ENCODE results near the gene SAC3D1. TPM values are rescaled to one million over a fixed set of nuclear protein-coding genes. Genes with fewer than 3 reads are reported as not detected.

The SAC3D1 gene
- total and polyA plus RNA-seq, 9 of the 15 experiments (the other 6 are each of a cell fraction or from before 2014, with no cell fraction given) = 0.20 to 35.2 (median 5.8) TPM

DNA sequence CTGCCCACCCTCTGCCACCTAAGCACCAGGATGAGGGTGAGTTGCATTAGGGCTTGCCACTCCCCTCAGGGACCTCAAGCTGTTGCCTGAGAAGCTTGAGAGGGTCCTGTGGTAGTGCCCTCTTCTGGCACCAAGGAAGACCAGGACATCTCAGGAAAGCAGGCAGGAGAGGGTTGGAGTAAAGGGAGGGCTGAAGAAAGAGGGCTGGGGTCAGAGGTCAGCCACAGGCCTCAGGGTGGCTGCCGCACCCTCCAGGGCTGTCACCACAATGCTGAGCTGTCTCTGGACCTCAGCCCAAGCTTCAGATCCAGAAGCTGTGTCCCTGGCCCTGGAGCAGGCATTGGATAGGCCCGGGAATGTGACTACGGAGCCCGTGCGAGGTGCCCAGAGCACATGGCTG is 4.1 kb downstream of the SAC3D1 start:
- FAIRE-seq = peak; percentile 26
- DNase-seq (ENCODE audit: extremely low read depth in 1 of 4, low spot score in 3 of 4) = peak in 3 of 4 experiments; percentile 50 to 56 (median 52)
- ChIA-PET POLR2A (interaction anchor here (1.1 to 1.2 kb wide), 2 partner anchors 18 to 454 kb away, joined by 3 to 4 read pairs; partner anchors contain the start of gene MALAT1), CTCF (ENCODE audit: low intra/inter-chr PET ratio) (no interaction called here)
- no peak overlapping the region for H3K4me3 ChIP-seq
- no peak overlapping the region for H2AFZ ChIP-seq (ENCODE audit: low read depth, low read length)
- H3K27ac ChIP-seq (ENCODE audit: extremely low read depth, low read depth, low read length) = no peak overlapping the region
- no peaks in the 10 kb centered on the region for H3K9me3 ChIP-seq (replicated peaks; ENCODE audit: control insufficient read depth, insufficient read depth, low read depth, low read length)
- in situ Hi-C loops (cut with MboI) = no loop called here
- peaks cover 27% of the 10 kb centered on the region; the same call in 2 of the 3 replicates for H3K36me3 ChIP-seq (ENCODE audit: control insufficient read depth, insufficient read depth, low read length)
- no peaks in the 10 kb centered on the region for H3K27me3 ChIP-seq (ENCODE audit: control insufficient read depth in 2 of 2, insufficient read depth in 2 of 2, low read length in 2 of 2)
- intact Hi-C loops (cut with micrococcal nuclease) = no loop called here
- H4K20me1 ChIP-seq (replicated peaks; ENCODE audit: control insufficient read depth, insufficient read depth, low read length) = no peaks in the 10 kb centered on the region; the same call in 1 of the 2 replicates
- peaks cover 8 to 62% of the 10 kb centered on the region in 2 experiments; a peak in 4 of 5 replicates for H3K4me1 ChIP-seq (replicated peaks in 1 of 2; ENCODE audit: control insufficient read depth in 2 of 2, insufficient read depth in 2 of 2, low read length in 2 of 2)
- WGBS (ENCODE audit: insufficient coverage, low coverage, missing lambda C conversion rate) = 72% methylated on average over 5 of the region's 5 CpGs
- ATAC-seq = no peak
- H3K4me2 ChIP-seq (ENCODE audit: insufficient read depth, low read length) = no peak overlapping the region
- no peaks in the 10 kb centered on the region for H3K9me1 ChIP-seq (ENCODE audit: control insufficient read depth, insufficient read depth, low read length)
- no TSS peak for BruUV-seq (replicated peaks)
- peak overlapping the region in 1 of 2 experiments; percentile 83; a peak in 2 of 4 replicates for H3K9ac ChIP-seq (ENCODE audit: insufficient read depth in 1 of 2, low read depth in 2 of 2, low read length in 2 of 2)
- peaks cover 24% of the 10 kb centered on the region for H3K79me2 ChIP-seq (ENCODE audit: control insufficient read depth, insufficient read depth, low read length)
- TF ChIP-seq TGIF2 (CRISPR knock-in tag; IDR thresholded peaks at IDR 0.05) = no peak
- TF ChIP-seq, protein P1, sequence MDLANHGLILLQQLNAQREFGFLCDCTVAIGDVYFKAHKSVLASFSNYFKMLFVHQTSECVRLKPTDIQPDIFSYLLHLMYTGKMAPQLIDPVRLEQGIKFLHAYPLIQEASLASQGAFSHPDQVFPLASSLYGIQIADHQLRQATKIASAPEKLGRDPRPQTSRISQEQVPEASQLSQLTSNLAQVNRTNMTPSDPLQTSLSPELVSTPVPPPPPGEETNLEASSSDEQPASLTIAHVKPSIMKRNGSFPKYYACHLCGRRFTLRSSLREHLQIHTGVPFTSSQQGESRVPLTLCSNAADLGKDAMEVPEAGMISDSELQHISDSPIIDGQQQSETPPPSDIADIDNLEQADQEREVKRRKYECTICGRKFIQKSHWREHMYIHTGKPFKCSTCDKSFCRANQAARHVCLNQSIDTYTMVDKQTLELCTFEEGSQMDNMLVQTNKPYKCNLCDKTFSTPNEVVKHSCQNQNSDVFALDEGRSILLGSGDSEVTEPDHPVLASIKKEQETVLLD (IDR thresholded peaks at IDR 0.05) = no peak
- peak; percentile 80 for TF ChIP-seq NR2C1 (IDR thresholded peaks at IDR 0.05)
- TF ChIP-seq NR2C1 (tag; IDR thresholded peaks at IDR 0.05) = peak; percentile 54
- no peak for TF ChIP-seq RCOR1 (IDR thresholded peaks at IDR 0.05; ENCODE audit: borderline replicate concordance in 1 of 2, low read depth in 2 of 2, low read length in 2 of 2)
- TF ChIP-seq ESRRB (CRISPR knock-in tag; IDR thresholded peaks at IDR 0.05; ENCODE audit: borderline replicate concordance) = no peak
- TF ChIP-seq, protein P2, sequence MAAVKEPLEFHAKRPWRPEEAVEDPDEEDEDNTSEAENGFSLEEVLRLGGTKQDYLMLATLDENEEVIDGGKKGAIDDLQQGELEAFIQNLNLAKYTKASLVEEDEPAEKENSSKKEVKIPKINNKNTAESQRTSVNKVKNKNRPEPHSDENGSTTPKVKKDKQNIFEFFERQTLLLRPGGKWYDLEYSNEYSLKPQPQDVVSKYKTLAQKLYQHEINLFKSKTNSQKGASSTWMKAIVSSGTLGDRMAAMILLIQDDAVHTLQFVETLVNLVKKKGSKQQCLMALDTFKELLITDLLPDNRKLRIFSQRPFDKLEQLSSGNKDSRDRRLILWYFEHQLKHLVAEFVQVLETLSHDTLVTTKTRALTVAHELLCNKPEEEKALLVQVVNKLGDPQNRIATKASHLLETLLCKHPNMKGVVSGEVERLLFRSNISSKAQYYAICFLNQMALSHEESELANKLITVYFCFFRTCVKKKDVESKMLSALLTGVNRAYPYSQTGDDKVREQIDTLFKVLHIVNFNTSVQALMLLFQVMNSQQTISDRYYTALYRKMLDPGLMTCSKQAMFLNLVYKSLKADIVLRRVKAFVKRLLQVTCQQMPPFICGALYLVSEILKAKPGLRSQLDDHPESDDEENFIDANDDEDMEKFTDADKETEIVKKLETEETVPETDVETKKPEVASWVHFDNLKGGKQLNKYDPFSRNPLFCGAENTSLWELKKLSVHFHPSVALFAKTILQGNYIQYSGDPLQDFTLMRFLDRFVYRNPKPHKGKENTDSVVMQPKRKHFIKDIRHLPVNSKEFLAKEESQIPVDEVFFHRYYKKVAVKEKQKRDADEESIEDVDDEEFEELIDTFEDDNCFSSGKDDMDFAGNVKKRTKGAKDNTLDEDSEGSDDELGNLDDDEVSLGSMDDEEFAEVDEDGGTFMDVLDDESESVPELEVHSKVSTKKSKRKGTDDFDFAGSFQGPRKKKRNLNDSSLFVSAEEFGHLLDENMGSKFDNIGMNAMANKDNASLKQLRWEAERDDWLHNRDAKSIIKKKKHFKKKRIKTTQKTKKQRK (IDR thresholded peaks at IDR 0.05; ENCODE audit: borderline replicate concordance, low read depth, low read length) = no peak
- TF ChIP-seq, protein P3, sequence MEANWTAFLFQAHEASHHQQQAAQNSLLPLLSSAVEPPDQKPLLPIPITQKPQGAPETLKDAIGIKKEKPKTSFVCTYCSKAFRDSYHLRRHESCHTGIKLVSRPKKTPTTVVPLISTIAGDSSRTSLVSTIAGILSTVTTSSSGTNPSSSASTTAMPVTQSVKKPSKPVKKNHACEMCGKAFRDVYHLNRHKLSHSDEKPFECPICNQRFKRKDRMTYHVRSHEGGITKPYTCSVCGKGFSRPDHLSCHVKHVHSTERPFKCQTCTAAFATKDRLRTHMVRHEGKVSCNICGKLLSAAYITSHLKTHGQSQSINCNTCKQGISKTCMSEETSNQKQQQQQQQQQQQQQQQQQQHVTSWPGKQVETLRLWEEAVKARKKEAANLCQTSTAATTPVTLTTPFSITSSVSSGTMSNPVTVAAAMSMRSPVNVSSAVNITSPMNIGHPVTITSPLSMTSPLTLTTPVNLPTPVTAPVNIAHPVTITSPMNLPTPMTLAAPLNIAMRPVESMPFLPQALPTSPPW (CRISPR knock-in tag; IDR thresholded peaks at IDR 0.05) = no peak
- no peak for TF ChIP-seq PYGO2 (tag; IDR thresholded peaks at IDR 0.05)
- no peak for TF ChIP-seq HDAC1 (IDR thresholded peaks at IDR 0.05)
- TF ChIP-seq NR2C2 (CRISPR knock-in tag; IDR thresholded peaks at IDR 0.05) = peak; percentile 84; the same call in 1 of the 2 replicates
- no peak for TF ChIP-seq NR2C2 (tag; IDR thresholded peaks at IDR 0.05)
- TF ChIP-seq SAFB (IDR thresholded peaks at IDR 0.05; ENCODE audit: borderline replicate concordance, low read depth, low read length) = no peak
